ENCODE data around the gene RPS27. TPM values are rescaled to one million over a fixed set of nuclear protein-coding genes. Genes with fewer than 3 reads are reported as not detected.

RPS27 gene
- total RNA-seq: 707 TPM

DNA sequence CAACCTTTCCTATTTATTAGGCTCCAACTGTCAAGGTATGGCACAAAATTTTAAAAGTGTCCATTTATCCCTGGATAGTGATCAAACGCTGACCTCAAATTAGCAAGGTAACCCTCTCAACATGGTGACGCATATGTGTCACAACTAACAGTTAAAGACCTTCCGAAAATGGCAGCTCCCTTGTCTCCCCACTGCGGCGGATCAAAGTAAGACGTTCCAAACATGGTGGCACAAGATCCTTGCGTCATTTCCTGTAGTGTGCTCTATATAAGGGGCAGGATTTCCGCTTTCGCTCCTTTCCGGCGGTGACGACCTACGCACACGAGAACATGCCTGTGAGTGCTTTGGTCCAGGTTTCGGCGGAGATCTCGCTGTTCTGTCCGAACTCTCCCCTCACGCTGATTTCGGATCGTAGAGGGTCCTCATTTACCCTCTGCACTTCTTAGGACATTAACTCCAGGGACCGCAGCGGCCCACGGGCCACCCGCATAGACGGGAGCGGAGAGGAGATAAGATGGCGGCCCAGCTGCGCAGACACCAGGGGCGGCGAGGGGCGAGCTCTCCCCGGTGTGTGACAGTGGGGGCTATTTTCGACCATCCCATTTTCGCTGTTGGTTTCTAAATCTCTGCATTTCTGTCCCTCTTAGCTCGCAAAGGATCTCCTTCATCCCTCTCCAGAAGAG lies at the start of gene RPS27:
Gene RPS27, plus strand, starts transcription at position 295 of the 683 bp plus-strand sequence. Its CDS starts 35 bp downstream, at position 330.
- peaks cover 23 to 35% of the 10 kb centered on the region in 2 donors for H3K36me3 ChIP-seq
- no peaks in the 10 kb centered on the region for H3K9me3 ChIP-seq
- DNase-seq (ENCODE audit: low spot score in 2 of 2): peak; percentile 83 to 97
- peaks cover 7 to 28% of the 10 kb centered on the region in 2 donors for H3K4me1 ChIP-seq
- peak within 1 kb of the TSS; percentile 86 to 88 for H3K27ac ChIP-seq
- intact Hi-C loops (cut with DNase I): loop anchor here (1.0 to 2.0 kb wide), 3 partner anchors 192 to 282 kb away; partner anchors contain the start of genes HAX1 and UBAP2L
- peak within 1 kb of the TSS; percentile 64 to 73 for H3K4me3 ChIP-seq
- TF ChIP-seq, protein P1, sequence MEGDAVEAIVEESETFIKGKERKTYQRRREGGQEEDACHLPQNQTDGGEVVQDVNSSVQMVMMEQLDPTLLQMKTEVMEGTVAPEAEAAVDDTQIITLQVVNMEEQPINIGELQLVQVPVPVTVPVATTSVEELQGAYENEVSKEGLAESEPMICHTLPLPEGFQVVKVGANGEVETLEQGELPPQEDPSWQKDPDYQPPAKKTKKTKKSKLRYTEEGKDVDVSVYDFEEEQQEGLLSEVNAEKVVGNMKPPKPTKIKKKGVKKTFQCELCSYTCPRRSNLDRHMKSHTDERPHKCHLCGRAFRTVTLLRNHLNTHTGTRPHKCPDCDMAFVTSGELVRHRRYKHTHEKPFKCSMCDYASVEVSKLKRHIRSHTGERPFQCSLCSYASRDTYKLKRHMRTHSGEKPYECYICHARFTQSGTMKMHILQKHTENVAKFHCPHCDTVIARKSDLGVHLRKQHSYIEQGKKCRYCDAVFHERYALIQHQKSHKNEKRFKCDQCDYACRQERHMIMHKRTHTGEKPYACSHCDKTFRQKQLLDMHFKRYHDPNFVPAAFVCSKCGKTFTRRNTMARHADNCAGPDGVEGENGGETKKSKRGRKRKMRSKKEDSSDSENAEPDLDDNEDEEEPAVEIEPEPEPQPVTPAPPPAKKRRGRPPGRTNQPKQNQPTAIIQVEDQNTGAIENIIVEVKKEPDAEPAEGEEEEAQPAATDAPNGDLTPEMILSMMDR (IDR thresholded peaks at IDR 0.05): peak in 1 of 3 experiments; percentile 13
- H3K27me3 ChIP-seq: no peaks in the 10 kb centered on the region

DNA sequence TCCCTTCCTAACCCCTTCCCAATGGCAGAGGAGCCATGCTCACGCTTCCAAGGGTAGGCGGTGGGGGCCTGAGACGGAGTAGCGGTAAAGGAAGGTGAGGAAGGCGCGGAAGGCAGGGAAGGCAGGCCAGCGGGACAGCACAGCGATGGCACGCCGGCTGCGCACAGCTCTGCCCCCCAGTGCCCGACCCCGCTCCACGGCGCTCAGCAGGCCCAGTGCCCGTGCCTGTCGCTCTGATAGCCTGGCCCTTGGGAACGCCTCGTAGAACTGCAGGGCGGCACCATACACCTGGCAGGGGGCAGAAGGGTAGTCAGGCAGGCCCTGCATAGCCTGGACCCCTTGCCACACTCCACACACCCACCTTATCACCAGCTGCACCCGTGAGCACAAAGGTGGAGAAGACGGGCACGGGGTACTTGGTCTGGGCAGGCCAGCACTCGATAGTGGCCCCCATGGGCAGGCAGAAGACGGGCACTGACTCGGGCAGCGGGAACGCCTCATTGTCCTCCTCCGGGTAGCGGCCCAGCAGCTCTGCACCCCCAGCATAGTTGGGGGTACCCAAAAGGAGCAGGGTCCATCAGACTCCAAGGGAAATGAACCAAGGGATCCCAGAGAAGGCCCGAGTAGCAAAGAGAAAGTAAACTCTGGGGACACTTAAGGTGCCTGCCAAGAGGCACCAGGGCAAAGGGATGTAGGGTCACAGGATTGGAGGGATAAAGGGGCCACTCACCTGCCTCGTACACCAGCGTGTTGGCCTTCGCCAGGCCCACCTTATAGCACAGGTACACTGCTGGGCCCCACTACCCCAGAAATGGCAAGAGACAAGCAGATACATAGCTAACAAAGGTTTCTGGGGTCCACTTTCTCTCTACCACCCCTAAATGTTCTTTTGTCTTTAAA lies 48.5 kb upstream of the RPS27 start:
- Histone ChIP-seq H3K9me3 (no peaks in the 10 kb centered on the region), H3K27ac (no peak overlapping the region), H3K4me3 (no peak overlapping the region), H3K36me3 (peaks cover 47 to 48% of the 10 kb centered on the region in 2 donors), H3K4me1 (peaks cover 4 to 9% of the 10 kb centered on the region in 2 donors), H3K27me3 (no peaks in the 10 kb centered on the region)
- TF ChIP-seq, protein P1 (IDR thresholded peaks at IDR 0.05): no peak
- intact Hi-C loops (cut with DNase I): no loop called here
- no peak for DNase-seq (ENCODE audit: low spot score in 2 of 2)

GRCh38 chr1:153942766-153943549 lies 47.6 kb upstream of the RPS27 start:
- peaks cover 4 to 9% of the 10 kb centered on the region in 2 donors for H3K4me1 ChIP-seq
- TF ChIP-seq, protein P1 (IDR thresholded peaks at IDR 0.05): no peak
- no peaks in the 10 kb centered on the region for H3K9me3 ChIP-seq
- intact Hi-C loops (cut with DNase I): no loop called here
- H3K27ac ChIP-seq: no peak overlapping the region
- H3K27me3 ChIP-seq: no peaks in the 10 kb centered on the region
- H3K4me3 ChIP-seq: no peak overlapping the region
- DNase-seq (ENCODE audit: low spot score in 2 of 2): no peak
- H3K36me3 ChIP-seq: peaks cover 43 to 47% of the 10 kb centered on the region in 2 donors

- Histone ChIP-seq H3K9me3 (no peaks in the 10 kb centered on the region), H3K4me3 (peak overlapping the region in 1 of 2 donors; percentile 93), H3K4me1 (peaks cover 4 to 9% of the 10 kb centered on the region in 2 donors), H3K36me3 (peaks cover 51 to 52% of the 10 kb centered on the region in 2 donors), H3K27ac (peak overlapping the region; percentile 89 to 98), H3K27me3 (no peaks in the 10 kb centered on the region)
- intact Hi-C loops (cut with DNase I): no loop called here
- DNase-seq (ENCODE audit: low spot score in 2 of 2): no peak
- TF ChIP-seq, protein P1 (IDR thresholded peaks at IDR 0.05): no peak
These were observed 46.3 kb upstream of the RPS27 start for GRCh38 chr1:153944005-153944826.
